ENCODE measurements around the gene STAM.
A peak's percentile ranks its signal among the peaks of the same experiment; 100 is the strongest.

STAM gene

DNA sequence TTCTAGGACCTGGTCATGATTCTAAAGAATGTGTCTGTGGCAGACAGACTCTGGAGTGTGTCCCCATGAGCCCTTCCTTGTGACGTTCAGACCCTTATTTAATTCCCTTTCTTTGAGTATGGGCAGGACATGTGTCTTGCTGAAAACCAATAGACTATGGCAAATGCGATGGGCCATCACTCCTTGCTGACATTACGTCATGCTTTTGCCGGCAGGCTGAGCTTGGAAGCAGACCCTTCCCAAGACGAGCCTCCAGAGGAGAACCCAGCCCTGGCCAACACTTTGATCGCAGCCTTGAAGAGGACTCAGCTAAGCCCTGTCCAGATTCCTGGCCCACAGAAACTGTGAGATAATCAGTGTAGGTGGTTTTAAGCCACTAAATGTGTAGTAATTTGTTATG is 89.7 kb downstream of the STAM start:
- no peak for DNase-seq

DNA sequence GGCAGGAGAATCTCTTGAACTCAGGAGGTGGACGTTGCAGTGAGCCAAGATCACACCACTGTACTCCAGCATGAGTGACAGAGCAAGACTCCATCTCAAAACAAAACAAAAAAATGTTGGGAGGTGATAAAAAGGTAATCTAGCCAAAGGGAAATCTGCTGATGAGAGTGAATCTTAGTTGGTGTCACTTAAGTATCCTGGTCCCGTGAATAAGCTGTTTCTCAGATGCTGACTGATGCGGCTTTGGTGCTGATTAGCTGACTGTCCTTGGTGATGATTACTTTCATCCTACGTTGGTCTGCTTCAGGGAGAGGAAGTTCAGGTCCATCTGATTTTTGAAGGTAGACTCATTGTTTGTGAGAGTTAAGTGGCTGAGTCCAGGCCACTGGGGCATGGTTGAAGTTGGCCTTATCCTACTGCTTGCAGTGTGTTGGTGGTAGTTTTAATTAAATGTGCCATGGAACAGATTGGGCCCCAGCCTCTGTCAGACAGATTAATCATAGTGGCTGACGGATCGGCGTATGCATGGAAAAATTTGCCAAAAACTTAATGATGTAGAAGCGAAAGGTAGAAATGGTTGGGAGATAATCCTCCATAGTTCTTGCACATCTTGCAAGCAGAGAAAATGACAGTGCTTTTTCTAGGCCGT is 90.6 kb downstream of the STAM start:
- no peak for DNase-seq

GRCh38 chr10:17735166-17735941 is 91.4 kb downstream of the STAM start:
- no peak for DNase-seq

- no peak for DNase-seq
Measured at GRCh38 chr10:17736223-17736622, 92.3 kb downstream of the STAM start.

- DNase-seq, result peak in 1 of 2 experiments; percentile 35
Measured at GRCh38 chr10:17737027-17737965, 93.3 kb downstream of the STAM start.

- no peak for DNase-seq
Measured at GRCh38 chr10:17740668-17741067, 96.7 kb downstream of the STAM start.

- peak; percentile 7 to 46 for DNase-seq
Measured at GRCh38 chr10:17742918-17743317, 99.0 kb downstream of the STAM start.

GRCh38 chr10:17743437-17743836 is 99.5 kb downstream of the STAM start:
- no peak for DNase-seq

GRCh38 chr10:17744341-17744861 is 100.5 kb downstream of the STAM start:
- no peak for DNase-seq

DNA sequence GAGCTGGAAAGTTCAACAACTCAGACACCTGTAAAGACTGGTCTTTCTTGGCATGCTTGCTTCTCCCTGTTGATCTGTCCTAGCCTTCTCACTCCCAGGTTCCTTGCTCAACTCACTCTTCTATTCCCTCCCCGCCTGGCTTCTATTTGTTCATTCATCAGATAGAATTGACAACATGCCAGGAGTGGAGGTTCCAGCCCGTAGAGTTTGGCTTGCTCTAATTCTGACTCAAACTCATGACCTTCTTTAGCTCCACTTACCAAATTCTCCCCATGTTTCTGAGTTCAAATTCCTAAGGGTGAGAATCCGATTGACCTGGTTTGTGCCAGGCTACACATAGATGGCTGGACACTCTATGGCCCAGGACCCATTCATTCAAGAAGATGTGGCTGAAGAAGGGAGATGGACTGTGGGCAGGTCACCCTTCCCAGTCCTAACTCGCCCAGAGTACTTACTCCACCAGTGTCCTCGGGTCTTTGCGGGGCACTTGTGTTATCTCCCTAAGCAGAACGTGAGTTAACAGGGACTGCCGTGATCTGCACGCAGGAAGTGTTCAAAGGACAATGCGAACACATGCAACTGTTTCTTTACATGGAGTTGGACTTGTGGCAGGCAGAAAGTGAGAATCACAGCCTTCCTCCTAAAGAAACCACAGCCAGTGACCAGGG is 104.1 kb downstream of the STAM start:
- no peak for DNase-seq

- DNase-seq, result no peak
Measured at GRCh38 chr10:17749890-17750289, 105.9 kb downstream of the STAM start.

- DNase-seq, result no peak
Measured at GRCh38 chr10:17751781-17752445, 108.0 kb downstream of the STAM start, which contains the start of gene TMEM236. TSS of gene TMEM236 (plus strand) at chr10:17752201. CDS start at chr10:17752296, 95 bp downstream.

DNA sequence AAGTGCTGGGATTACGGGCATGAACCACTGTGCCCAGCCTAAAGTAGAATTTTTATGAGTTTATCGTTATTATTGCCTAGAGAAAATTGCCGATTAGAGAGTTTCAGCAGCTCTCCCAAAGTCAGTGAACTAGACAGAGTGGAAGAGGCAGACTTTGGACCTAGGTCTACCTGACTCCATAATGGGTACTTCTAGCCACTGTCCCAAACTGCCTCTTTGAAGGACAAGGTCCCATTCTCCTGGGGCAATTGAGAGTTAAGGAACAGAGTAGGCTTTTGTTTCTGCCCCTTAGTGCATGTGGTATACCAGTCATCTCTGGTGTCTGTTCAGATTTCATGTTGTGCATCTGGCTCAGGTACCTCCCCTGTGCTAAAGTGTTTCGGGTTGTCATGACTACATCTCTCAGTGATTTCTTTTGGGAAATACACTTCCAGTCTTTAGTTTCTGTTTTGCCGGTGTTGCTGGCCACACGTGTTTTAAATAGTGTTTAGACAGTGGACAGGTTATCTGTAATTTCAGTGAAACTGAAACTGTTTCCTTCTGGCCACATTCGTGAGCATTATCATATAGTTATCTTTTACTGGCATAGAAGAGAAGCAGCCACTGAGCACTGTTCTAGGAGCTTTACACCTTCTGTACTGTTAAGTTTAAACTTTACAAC is 112.7 kb downstream of the STAM start:
- DNase-seq, result no peak

DNA sequence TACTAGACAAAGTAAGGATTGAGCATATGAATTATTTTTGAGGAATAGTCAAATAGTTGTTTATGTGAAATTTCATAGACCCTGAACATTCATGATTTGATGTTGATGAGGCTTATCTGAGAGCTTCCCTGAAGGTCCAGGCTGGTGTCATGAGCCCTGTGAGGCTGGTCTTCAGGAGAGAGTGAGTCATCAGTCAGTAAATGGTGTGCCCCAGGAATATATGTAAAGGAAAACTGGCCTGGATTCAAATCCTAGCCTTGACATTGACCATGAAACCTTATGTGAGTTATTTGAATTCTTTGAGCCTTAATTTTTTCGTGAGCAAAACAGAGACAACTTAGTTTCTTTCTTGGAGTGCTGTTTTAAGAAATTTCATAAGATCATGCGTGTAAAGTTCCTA is 114.2 kb downstream of the STAM start:
- DNase-seq, result no peak

GRCh38 chr10:17758896-17759295 is 114.9 kb downstream of the STAM start:
- no peak for DNase-seq

DNA sequence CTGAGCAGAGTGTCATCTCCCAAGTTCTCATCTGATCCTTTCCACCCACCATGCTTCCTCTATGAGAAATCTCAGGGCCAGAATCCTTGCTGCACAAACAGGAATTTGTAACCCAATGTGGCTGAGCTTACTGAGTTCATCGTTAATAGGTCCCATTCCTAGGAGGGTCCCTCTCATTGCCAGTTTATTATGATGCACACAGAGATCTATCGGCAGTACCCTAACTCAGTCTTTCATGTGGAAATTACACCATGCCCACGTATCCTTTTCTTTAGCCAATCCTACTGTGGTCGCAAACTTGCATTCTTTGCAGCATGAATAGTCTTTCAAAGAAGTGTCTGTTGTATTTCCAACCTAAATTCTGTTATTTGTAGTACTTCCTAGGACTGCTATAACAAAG is 120.2 kb downstream of the STAM start:
- DNase-seq, result no peak

DNA sequence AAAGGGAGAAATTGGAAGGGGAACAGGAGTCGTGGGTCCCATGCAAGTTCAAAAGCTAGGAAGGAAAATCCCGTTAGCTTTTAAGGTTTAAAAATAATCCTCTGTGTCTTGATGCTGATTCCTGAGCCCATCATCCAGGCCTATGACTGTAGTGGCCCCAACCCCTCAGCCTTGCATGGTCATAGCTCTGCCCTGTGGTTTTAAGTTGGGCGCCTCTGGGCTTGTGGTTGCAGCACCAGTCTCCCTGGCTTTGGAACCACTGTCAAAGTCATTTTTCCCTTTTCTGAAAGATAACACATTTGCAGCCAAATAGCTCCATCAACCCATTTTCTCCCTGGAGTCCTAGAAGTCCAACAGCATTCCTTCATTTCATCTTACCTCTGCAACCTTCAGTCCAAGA is 121.7 kb downstream of the STAM start:
- no peak for DNase-seq
